ENCODE results near the gene PGBD5.

Gene PGBD5

GRCh38 chr1:230299191-230300006, 126.7 kb downstream of the PGBD5 start:
- no peak for DNase-seq

- no peak for DNase-seq
Measured at GRCh38 chr1:230295367-230295766, 130.8 kb downstream of the PGBD5 start.

DNA sequence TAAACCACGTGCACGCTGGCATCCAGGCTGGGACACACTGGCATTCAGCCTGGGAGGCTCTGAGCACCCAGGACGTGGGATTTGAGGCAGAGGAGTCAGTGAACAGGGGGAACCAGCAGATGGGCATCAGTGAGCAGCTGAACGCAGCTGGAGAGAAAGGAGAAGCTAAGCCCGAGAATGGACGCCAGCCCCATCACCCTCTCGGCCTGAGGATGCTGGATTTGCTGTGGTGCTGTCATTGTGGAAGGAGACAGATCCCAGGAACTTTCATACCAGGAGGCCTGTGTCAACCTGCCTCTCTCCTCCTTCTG, 132.8 kb downstream of the PGBD5 start:
- DNase-seq, result no peak

- DNase-seq, result no peak
Measured at GRCh38 chr1:230292689-230293389, 133.3 kb downstream of the PGBD5 start.

- no peak for DNase-seq
Measured at GRCh38 chr1:230291731-230292620, 134.2 kb downstream of the PGBD5 start.

DNA sequence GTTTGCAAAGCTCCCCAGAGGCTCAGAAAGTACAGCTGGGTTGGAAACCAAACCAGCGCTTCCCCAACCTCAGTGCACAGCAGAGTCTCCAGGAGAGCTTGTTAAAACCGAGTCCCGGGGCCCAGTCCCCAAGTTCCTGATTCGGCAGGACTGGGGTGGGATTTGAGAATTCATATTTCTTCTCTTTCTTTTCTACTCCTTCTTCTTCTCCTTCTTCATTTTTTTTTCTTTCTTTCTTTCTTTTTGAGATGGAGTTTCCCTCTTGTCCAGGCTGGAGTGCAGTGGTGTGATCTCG, 136.8 kb downstream of the PGBD5 start:
- no peak for DNase-seq

GRCh38 chr1:230288641-230289349, 137.3 kb downstream of the PGBD5 start:
- no peak for DNase-seq

DNA sequence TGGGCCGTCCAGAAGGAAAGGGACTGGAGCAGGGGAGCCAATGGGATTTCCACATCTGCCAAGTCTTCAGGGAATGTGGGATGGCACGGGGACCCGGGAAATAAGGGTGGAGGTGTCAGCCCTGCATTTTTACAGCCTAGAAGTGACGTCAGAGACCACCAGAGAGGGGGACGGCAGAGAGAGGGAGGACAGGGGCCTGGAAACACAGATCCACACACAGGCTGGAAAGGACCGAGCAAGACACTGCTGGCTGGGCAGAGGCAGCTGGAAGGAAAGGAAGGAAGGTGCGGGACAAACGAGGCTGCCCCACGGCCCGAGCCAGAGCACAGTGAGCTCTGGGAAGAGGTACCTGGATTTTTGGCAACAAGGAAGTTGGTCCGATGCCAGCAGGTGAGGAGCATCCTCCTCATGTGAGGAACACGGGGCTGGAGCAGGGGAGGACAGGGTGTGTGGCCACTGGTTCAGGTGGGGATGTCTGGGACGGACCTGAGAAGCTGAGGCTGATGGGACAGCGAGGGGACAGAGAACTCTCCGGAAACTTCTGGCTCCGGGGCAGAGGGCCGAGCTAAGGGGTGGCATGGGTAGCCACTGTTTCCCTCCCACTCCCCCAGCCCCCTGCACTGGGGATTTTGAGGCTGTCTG, 138.3 kb downstream of the PGBD5 start:
- DNase-seq, result no peak

- DNase-seq, result no peak
Measured at GRCh38 chr1:230286890-230287269, 139.3 kb downstream of the PGBD5 start.

DNA sequence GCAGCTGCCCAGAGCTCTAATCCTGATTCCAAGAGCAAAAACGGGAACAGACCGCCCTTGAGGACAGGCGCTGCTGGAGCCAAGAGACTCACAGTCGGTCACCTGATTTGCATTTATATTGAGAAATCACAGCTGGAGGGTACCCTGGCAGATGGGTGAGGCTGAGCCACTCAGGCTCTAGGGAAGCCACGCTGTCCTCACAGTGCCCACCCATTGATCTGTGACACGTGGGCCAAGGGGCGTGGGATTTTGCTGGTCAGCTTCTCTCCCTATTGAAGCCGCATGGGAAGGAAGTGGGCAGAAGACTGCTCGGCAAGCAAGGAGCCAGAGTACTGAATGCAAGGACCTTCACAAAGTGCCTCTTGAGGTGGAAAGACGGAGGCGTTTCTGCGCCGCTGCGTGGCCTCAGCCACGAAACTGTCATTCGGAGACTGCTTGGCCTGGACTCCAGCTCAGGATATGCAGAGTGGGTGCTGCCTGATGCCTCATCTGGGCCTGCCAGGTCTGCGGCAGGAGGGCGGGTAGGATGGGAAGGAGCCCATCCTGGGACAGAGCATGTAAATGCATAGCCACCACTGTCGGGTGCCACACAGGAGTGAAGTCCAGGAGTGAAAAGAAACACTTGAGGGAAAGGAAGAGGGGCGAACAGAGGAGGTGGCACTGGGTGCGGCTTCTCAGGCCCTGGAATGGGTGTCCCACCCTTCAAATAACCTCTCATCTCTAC, 139.8 kb downstream of the PGBD5 start:
- no peak for DNase-seq

DNA sequence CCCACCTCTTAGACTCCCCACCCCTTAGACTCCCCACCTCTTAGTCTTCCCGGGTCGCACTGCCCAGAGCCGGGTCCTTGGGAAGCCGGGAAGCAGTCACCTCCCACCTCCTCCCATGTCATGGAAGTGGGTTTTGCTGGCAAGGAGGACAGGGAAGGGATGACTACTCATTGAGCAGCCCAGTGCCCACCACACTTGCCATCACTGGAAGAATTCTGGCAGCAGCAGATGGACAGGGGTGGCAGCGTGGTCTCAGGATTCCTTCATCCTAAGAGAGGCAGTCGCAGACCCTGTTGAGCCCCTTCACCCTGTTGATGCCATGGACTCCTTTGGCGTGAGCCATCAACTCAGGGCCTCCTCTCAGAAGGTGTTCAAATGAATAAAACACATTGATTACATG, 140.8 kb downstream of the PGBD5 start:
- no peak for DNase-seq

DNA sequence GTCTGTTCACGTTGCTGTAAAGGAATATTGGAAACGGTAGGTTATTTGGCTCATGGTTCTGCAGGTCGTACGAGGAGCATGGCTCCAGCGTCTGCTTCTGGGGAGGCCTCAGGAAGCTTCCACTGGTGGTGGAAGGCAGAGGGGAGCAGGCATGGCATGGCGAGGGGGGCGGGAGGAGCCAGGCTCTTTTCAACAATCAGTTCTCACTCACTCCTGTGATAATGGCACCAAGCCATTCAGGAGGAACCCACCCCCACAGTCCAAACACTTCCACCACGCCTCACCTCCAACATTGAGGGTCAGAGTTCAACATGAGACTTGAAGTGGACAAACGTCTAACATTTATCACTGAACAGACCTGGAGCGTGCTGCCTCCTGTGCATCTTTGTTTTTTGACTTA, 141.2 kb downstream of the PGBD5 start:
- DNase-seq, result no peak

DNA sequence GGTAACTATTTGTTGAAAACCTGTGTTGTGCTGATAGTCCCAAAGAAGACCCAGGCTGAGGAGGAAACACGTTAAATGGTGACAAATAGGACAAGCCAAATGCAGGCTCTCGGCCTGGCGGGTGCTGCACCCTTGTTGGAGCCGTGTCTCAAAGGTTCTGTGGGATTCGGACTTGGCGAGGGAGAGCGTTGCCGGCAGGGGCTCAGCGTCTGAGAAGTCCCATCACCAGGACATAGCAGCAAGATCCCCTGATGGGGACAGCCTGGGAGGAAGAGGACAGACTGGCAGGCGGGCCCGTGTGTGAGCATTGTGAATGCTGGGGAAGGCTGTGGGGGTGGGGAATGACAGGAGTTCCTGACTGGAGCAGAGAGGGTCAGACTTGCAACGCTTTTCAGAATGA, 142.5 kb downstream of the PGBD5 start:
- no peak for DNase-seq

- no peak for DNase-seq
Measured at GRCh38 chr1:230282157-230282556, 144.0 kb downstream of the PGBD5 start.

DNA sequence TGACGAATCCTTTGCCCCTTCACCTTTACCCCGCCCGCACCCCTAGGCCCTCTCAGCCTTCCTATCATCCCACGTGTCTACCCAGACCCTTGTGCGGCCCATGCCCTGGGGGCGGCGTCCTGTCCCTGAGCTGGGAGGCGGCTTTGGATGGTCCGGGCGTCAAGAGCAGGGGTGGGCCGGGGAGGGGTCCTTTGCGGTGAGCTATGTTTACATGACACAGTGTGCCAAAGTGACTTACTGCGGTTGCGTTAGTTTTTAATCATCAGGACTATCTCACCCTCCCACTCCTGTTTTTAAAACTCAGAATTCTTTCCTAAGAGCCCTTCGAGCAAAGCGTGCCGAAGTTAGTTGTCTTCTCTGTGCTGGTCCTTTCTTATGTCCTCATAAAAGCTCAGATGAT, 144.6 kb downstream of the PGBD5 start:
- no peak for DNase-seq

GRCh38 chr1:230280906-230281413, 145.2 kb downstream of the PGBD5 start:
- DNase-seq, result no peak

- DNase-seq, result no peak
Measured at GRCh38 chr1:230280054-230280795, 145.9 kb downstream of the PGBD5 start.

- DNase-seq, result no peak
Measured at GRCh38 chr1:230279583-230279945, 146.6 kb downstream of the PGBD5 start.

DNA sequence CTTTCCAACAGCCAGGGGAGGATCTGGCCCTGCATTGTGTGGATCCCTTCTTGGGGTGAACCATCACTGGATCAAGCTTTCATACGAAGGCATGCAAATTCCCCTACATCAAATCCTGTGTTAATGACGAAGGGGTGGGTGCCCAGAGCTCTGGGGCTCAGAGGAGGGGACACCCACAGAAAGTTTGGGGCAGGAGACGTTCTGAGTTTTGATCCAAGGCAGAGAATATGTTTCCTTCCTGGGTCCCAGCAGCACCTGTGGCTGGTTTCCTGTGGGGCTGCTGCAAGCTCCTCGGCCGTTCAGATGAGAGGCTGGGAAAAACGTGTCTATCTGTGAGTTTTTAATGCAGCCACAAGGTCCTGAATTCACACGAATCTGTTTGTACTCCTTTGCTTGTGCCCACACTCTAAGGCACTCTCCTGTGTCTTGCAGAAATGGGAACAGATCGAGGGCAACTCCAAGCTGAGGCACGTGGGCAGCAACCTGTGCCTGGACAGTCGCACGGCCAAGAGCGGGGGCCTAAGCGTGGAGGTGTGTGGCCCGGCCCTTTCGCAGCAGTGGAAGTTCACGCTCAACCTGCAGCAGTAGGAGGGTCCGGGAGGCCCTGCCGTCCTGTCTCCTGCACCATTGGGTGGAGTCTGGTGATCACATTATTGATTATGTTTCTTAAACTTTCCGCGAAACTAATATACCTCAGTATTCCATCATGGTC, 147.1 kb downstream of the PGBD5 start:
- no peak for DNase-seq

DNA sequence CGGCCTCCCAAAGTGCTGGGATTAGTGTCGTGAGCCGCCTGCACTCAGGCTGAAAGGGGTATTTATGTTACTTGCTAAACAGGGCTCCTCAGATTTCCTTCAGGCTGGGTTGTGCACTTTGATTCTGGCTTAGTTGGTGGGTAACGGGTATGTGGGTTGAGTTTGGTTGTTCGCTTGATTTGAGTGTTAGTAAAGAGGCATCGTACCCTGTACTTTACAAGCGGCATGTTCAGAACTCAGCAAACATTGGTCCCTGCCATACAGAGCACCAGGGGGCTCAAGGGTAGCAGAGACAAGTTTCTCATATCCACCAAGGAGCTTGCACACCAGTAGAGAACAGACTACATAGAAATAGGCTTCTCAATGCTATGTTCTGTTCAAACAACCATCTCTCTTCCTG, 147.8 kb downstream of the PGBD5 start:
- DNase-seq, result no peak

All from activated naive CD4-positive, alpha-beta T cell treated with anti-CD3 and anti-CD28 coated beads, Interleukin-2, amount 50 U/mL, for 16 hours (primary cell).